SU-DHL-6 (cell line): Measurements from ENCODE around the gene SLC22A24.

Source experiments
- H2AFZ ChIP-seq: fragments of 200-600 bp; sonication (generic); 2 replicates; pipeline ENCODE4 v1.6.1; 2014; ENCODE audit warnings: low read depth, mild to moderate bottlenecking, moderate library complexity, mixed read lengths, antibody characterized with exemption, low read length; ENCODE audit not compliant: severe bottlenecking
- H3F3A ChIP-seq: fragments of 200-600 bp; shearing (Covaris generic); 2 replicates; pipeline ENCODE4 v1.6.0; 2016; ENCODE audit warnings: antibody characterized with exemption, mild to moderate bottlenecking; ENCODE audit not compliant: insufficient read depth
- H3K27ac ChIP-seq: fragments of 200-600 bp; sonication (generic); 2 replicates; pipeline ENCODE4 v1.5.1; 2016; ENCODE audit warnings: low read depth, mild to moderate bottlenecking, low read length, moderate library complexity, mixed read lengths
- H3K27me3 ChIP-seq: fragments of 200-600 bp; sonication (generic), shearing (Covaris generic); 2 replicates; pipeline ENCODE4 v1.6.0; 2014; ENCODE audit warnings: mild to moderate bottlenecking, low read length
- H3K36me3 ChIP-seq: fragments of 200-600 bp; sonication (generic); 2 replicates; pipeline ENCODE4 v1.6.1; 2014; ENCODE audit warnings: mild to moderate bottlenecking, low read length, mixed read lengths
- H3K4me2 ChIP-seq: fragments of 300-600, 200-600 bp; shearing (Covaris generic), sonication (generic); 2 replicates; pipeline ENCODE4 v1.6.0; 2014; ENCODE audit warnings: low read length, low read depth, mild to moderate bottlenecking; ENCODE audit not compliant: poor library complexity, severe bottlenecking
- H3K4me3 ChIP-seq: fragments of 200-600 bp; sonication (generic); 2 replicates; pipeline ENCODE4 v1.5.1; 2014; ENCODE audit warnings: antibody characterized with exemption, low read length, mild to moderate bottlenecking, mixed read lengths; ENCODE audit not compliant: insufficient read depth, poor library complexity, severe bottlenecking
- H3K79me2 ChIP-seq: fragments of 200-600 bp; sonication (generic); 2 replicates; pipeline ENCODE4 v1.6.1; 2014; ENCODE audit warnings: mild to moderate bottlenecking, low read length, moderate library complexity; ENCODE audit not compliant: insufficient read depth
- H3K9ac ChIP-seq: fragments of 200-600 bp; sonication (generic); 2 replicates; pipeline ENCODE4 v1.7.0; 2014; ENCODE audit warnings: mild to moderate bottlenecking, low read length
- H3K9me2 ChIP-seq: fragments of 200-600 bp; sonication (generic); replicated peaks from 2 replicates; pipeline ENCODE4 v1.6.1; 2014; ENCODE audit warnings: low read length; ENCODE audit not compliant: insufficient read depth
- H3K9me3 ChIP-seq: fragments of 200-600 bp; sonication (generic); 2 replicates; pipeline ENCODE4 v1.6.1; 2014; ENCODE audit warnings: low read length, mixed read lengths; ENCODE audit not compliant: insufficient read depth
- H4K20me1 ChIP-seq: fragments of 200-600 bp; sonication (generic); 2 replicates; pipeline ENCODE4 v1.6.1; 2014; ENCODE audit warnings: low read depth, mild to moderate bottlenecking, antibody characterized with exemption, low read length, moderate library complexity, mixed read lengths
- CTCF ChIP-seq: fragments of 200-600 bp; sonication (generic); IDR thresholded peaks from one replicate; pipeline ENCODE4 v1.5.1; 2017; ENCODE audit warnings: antibody characterized with exemption, mild to moderate bottlenecking, low read length, moderate library complexity; ENCODE audit not compliant: insufficient read depth, poor library complexity, severe bottlenecking
- EZH2phosphoT487 ChIP-seq: fragments of 200-600 bp; sonication (generic), shearing (Covaris generic); conservative IDR thresholded peaks from 2 replicates; pipeline ENCODE4 v1.6.1; 2018; ENCODE audit warnings: mild to moderate bottlenecking, antibody characterized with exemption, low read length, moderate library complexity, mixed read lengths

The SLC22A24 gene

GRCh38 chr11:63146581-63146980 is 2.6 kb upstream of the SLC22A24 start:
- H3K36me3 ChIP-seq, result no peaks in the 10 kb centered on the region
- no peaks in the 10 kb centered on the region for H3F3A ChIP-seq
- H3K9ac ChIP-seq, result no peak overlapping the region
- no peak overlapping the region for H3K27ac ChIP-seq
- no peak for TF ChIP-seq EZH2phosphoT487
- no peaks in the 10 kb centered on the region for H3K27me3 ChIP-seq
- H2AFZ ChIP-seq, result no peak overlapping the region
- H3K9me2 ChIP-seq, result no peaks in the 10 kb centered on the region
- no peak overlapping the region for H3K4me2 ChIP-seq
- no peaks in the 10 kb centered on the region for H3K79me2 ChIP-seq
- no peaks in the 10 kb centered on the region for H3K9me3 ChIP-seq
- no peaks in the 10 kb centered on the region for H4K20me1 ChIP-seq
- no peak overlapping the region for H3K4me3 ChIP-seq

GRCh38 chr11:63142459-63142858 is 1.6 kb downstream of the SLC22A24 start:
- Histone ChIP-seq H3K79me2 (no peaks in the 10 kb centered on the region), H3K4me2 (no peak overlapping the region), H3K36me3 (no peaks in the 10 kb centered on the region), H3K4me3 (no peak overlapping the region), H3K27me3 (no peaks in the 10 kb centered on the region), H3F3A (no peaks in the 10 kb centered on the region), H4K20me1 (no peaks in the 10 kb centered on the region), H3K9me2 (no peaks in the 10 kb centered on the region), H3K27ac (no peak overlapping the region), H3K9me3 (no peaks in the 10 kb centered on the region), H2AFZ (no peak overlapping the region), H3K9ac (no peak overlapping the region)
- no peak for TF ChIP-seq EZH2phosphoT487
- no peak for TF ChIP-seq CTCF

- no peaks in the 10 kb centered on the region for H3K79me2 ChIP-seq
- no peak overlapping the region for H3K4me3 ChIP-seq
- H2AFZ ChIP-seq, result no peak overlapping the region
- H3K9me3 ChIP-seq, result no peaks in the 10 kb centered on the region
- H3K9me2 ChIP-seq, result no peaks in the 10 kb centered on the region
- no peaks in the 10 kb centered on the region for H4K20me1 ChIP-seq
- H3K27ac ChIP-seq, result no peak overlapping the region
- no peaks in the 10 kb centered on the region for H3K36me3 ChIP-seq
- TF ChIP-seq CTCF, result no peak
- TF ChIP-seq EZH2phosphoT487, result no peak
- H3K9ac ChIP-seq, result no peak overlapping the region
- no peaks in the 10 kb centered on the region for H3K27me3 ChIP-seq
- H3K4me2 ChIP-seq, result no peak overlapping the region
- no peaks in the 10 kb centered on the region for H3F3A ChIP-seq
These were observed 10.8 kb downstream of the SLC22A24 start for GRCh38 chr11:63132985-63133775.

- H3K9me2 ChIP-seq, result no peaks in the 10 kb centered on the region
- H3K36me3 ChIP-seq, result no peaks in the 10 kb centered on the region
- H3F3A ChIP-seq, result no peaks in the 10 kb centered on the region
- no peak overlapping the region for H3K27ac ChIP-seq
- H2AFZ ChIP-seq, result no peak overlapping the region
- no peak overlapping the region for H3K4me2 ChIP-seq
- no peak overlapping the region for H3K4me3 ChIP-seq
- H3K9me3 ChIP-seq, result peaks cover 11% of the 10 kb centered on the region; the same call in 1 of the 2 replicates
- no peak overlapping the region for H3K9ac ChIP-seq
- H4K20me1 ChIP-seq, result no peaks in the 10 kb centered on the region
- H3K79me2 ChIP-seq, result no peaks in the 10 kb centered on the region
- TF ChIP-seq EZH2phosphoT487 (no peak), CTCF (no peak)
- H3K27me3 ChIP-seq, result no peaks in the 10 kb centered on the region
These were observed 44.5 kb downstream of the SLC22A24 start for GRCh38 chr11:63099555-63099954.
